IPS-18c (cell line): Measurements from ENCODE around the gene NPRL2.
A peak's percentile ranks its signal among the peaks of the same experiment; 100 is the strongest.
"Not testable (repeated sequence)": the region's sequence is repeated elsewhere in the genome, so short reads cannot be mapped to it uniquely, and the experiment has no call there.

Source experiments
- H3K4me3 ChIP-seq: 2 replicates; pipeline ENCODE4 v1.7.0; 2013; ENCODE audit warnings: low read depth, mild to moderate bottlenecking, low read length, moderate library complexity; ENCODE audit not compliant: insufficient read depth
- H3K9me3 ChIP-seq: one replicate; pipeline ENCODE4 v1.6.1; 2013; ENCODE audit warnings: mild to moderate bottlenecking, low read length, moderate library complexity; ENCODE audit not compliant: control insufficient read depth, insufficient read depth

The NPRL2 gene

GRCh38 chr3:50323092-50323600, 27.4 kb downstream of the NPRL2 start:
- Histone ChIP-seq H3K4me3 (peak overlapping the region; percentile 71), H3K9me3 (peaks cover 4% of the 10 kb centered on the region)

GRCh38 chr3:50322386-50323091, 28.0 kb downstream of the NPRL2 start, which contains the start of gene HYAL2:
TSS of gene HYAL2 (minus strand) at chr3:50322745. CDS start at chr3:50320489, 2,256 bp downstream.
- Histone ChIP-seq H3K4me3 (peak within 1 kb of the TSS; percentile 71), H3K9me3 (no peaks in the 10 kb centered on the region)

- Histone ChIP-seq H3K9me3 (no peaks in the 10 kb centered on the region), H3K4me3 (peak overlapping the region; percentile 71)
Observed at GRCh38 chr3:50322115-50322385, 28.5 kb downstream of the NPRL2 start.

- Histone ChIP-seq H3K4me3 (peak overlapping the region; percentile 71), H3K9me3 (no peaks in the 10 kb centered on the region)
Observed at GRCh38 chr3:50321336-50322114, 29.1 kb downstream of the NPRL2 start.

GRCh38 chr3:50320853-50321335, 29.7 kb downstream of the NPRL2 start:
- Histone ChIP-seq H3K9me3 (no peaks in the 10 kb centered on the region), H3K4me3 (peak overlapping the region; percentile 52)

- H3K9me3 ChIP-seq: no peaks in the 10 kb centered on the region
Observed at GRCh38 chr3:50319894-50320625, 30.5 kb downstream of the NPRL2 start.

GRCh38 chr3:50319181-50319893, 31.2 kb downstream of the NPRL2 start:
- no peaks in the 10 kb centered on the region for H3K9me3 ChIP-seq
- no peak overlapping the region; the same call in 1 of the 2 replicates for H3K4me3 ChIP-seq

More at GRCh38 chr3:50319894-50320625, 30.5 kb downstream of the NPRL2 start:
- peak overlapping the region; percentile 52 for H3K4me3 ChIP-seq

- Histone ChIP-seq H3K4me3 (no peak overlapping the region), H3K9me3 (no peaks in the 10 kb centered on the region)
Observed at GRCh38 chr3:50318615-50319014, 32.0 kb downstream of the NPRL2 start.

GRCh38 chr3:50318163-50318562, 32.4 kb downstream of the NPRL2 start:
- Histone ChIP-seq H3K4me3 (no peak overlapping the region), H3K9me3 (no peaks in the 10 kb centered on the region)

GRCh38 chr3:50317300-50317699, 33.3 kb downstream of the NPRL2 start:
- no peak overlapping the region; the same call in 1 of the 2 replicates for H3K4me3 ChIP-seq
- H3K9me3 ChIP-seq: no peaks in the 10 kb centered on the region

GRCh38 chr3:50316657-50317242, 33.8 kb downstream of the NPRL2 start:
- H3K4me3 ChIP-seq: no peak overlapping the region; the same call in 1 of the 2 replicates

GRCh38 chr3:50314816-50315215, 35.8 kb downstream of the NPRL2 start:
- Histone ChIP-seq H3K9me3 (no peaks in the 10 kb centered on the region), H3K4me3 (no peak overlapping the region)

More at GRCh38 chr3:50316657-50317242, 33.8 kb downstream of the NPRL2 start:
- H3K9me3 ChIP-seq: no peaks in the 10 kb centered on the region

- H3K4me3 ChIP-seq: no peak overlapping the region
- peaks cover 3% of the 10 kb centered on the region for H3K9me3 ChIP-seq
Observed at GRCh38 chr3:50314342-50314741, 36.2 kb downstream of the NPRL2 start.

GRCh38 chr3:50312041-50312440, 38.5 kb downstream of the NPRL2 start:
- H3K4me3 ChIP-seq, H3K9me3 ChIP-seq: not testable (repeated sequence)

- peaks cover 9% of the 10 kb centered on the region for H3K9me3 ChIP-seq
- no peak overlapping the region for H3K4me3 ChIP-seq
Observed at GRCh38 chr3:50304601-50305000, 46.0 kb downstream of the NPRL2 start.

GRCh38 chr3:50303013-50303815, 47.4 kb downstream of the NPRL2 start, which contains the start of gene HYAL1:
TSS of gene HYAL1 (minus strand) at chr3:50303574. CDS start at chr3:50302956, 618 bp downstream.
- H3K4me3 ChIP-seq: no peak within 1 kb of the TSS

More at GRCh38 chr3:50303013-50303815, 47.4 kb downstream of the NPRL2 start, which contains the start of gene HYAL1:
- H3K9me3 ChIP-seq: peaks cover 6% of the 10 kb centered on the region
